CD14-positive monocyte (primary cell): ENCODE measurements around the gene KCNQ1. TPM values are rescaled to one million over a fixed set of nuclear protein-coding genes. Genes with fewer than 3 reads are reported as not detected.
A peak's percentile ranks its signal among the peaks of the same experiment; 100 is the strongest.

Experiments used
- DNase-seq, 3 donors: peaks; one replicate each; pipeline ENCODE4 v3.0.0-alpha.2; 2011 to 2022
- H2AFZ ChIP-seq: 2 replicates; pipeline ENCODE4 v1.6.0; 2012; ENCODE audit warnings: mild to moderate bottlenecking, low read depth, low read length, inconsistent platforms; ENCODE audit not compliant: insufficient read depth, poor library complexity, severe bottlenecking
- H3K27ac ChIP-seq, 2 donors: 1 replicate in 1 of 2; 2 replicates in 1 of 2; pipeline ENCODE4 v1.5.1; 2012 to 2013; ENCODE audit warnings: low read length in 2 of 2, control low read depth in 1 of 2, inconsistent platforms in 1 of 2, low read depth in 1 of 2, mild to moderate bottlenecking in 1 of 2
- H3K27me3 ChIP-seq, 2 donors: one replicate each; pipeline versions ENCODE4 v1.6.0 to v1.6.1; 2011 to 2013; ENCODE audit warnings: low read length in 2 of 2; ENCODE audit not compliant: control insufficient read depth in 2 of 2, insufficient read depth in 2 of 2
- H3K36me3 ChIP-seq, 2 donors: replicated peaks in 1 of 2; 1 replicate in 1 of 2; 2 replicates in 1 of 2; pipeline versions ENCODE4 v1.5.1 to v1.6.1; 2012 to 2013; ENCODE audit warnings: low read length in 2 of 2, control low read depth in 1 of 2, inconsistent platforms in 1 of 2, mild to moderate bottlenecking in 1 of 2; ENCODE audit not compliant: insufficient read depth in 2 of 2, control insufficient read depth in 1 of 2
- H3K4me1 ChIP-seq, 2 donors: 1 replicate in 1 of 2; 2 replicates in 1 of 2; pipeline versions ENCODE4 v1.5.1 to v1.6.1; 2012 to 2013; ENCODE audit warnings: low read length in 2 of 2, control low read depth in 1 of 2, inconsistent platforms in 1 of 2, mild to moderate bottlenecking in 1 of 2, moderate library complexity in 1 of 2; ENCODE audit not compliant: insufficient read depth in 2 of 2, control insufficient read depth in 1 of 2
- H3K4me2 ChIP-seq: replicated peaks from 2 replicates; pipeline ENCODE3; 2012; ENCODE audit warnings: low read length, moderate library complexity, mild to moderate bottlenecking; ENCODE audit not compliant: poor library complexity, severe bottlenecking; ENCODE audit errors: extremely low read depth
- H3K4me3 ChIP-seq, 3 experiments: fragments of 200-600 bp in 1 of 3; sonication (generic) in 1 of 3; replicated peaks in 1 of 3; 1 replicate in 2 of 3; 2 replicates in 1 of 3; pipeline ENCODE4 v1.5.1; 2011 to 2013; ENCODE audit warnings: low read length in 3 of 3, mild to moderate bottlenecking in 3 of 3, control low read depth in 2 of 3, low read depth in 2 of 3, inconsistent platforms in 1 of 3, moderate library complexity in 1 of 3
- H3K79me2 ChIP-seq: 2 replicates; pipeline ENCODE4 v1.6.0; 2012; ENCODE audit warnings: mild to moderate bottlenecking, control low read depth, inconsistent platforms, low read length, moderate library complexity; ENCODE audit not compliant: insufficient read depth
- H3K9ac ChIP-seq: 2 replicates; pipeline ENCODE4 v1.6.0; 2017; ENCODE audit warnings: low read length, mild to moderate bottlenecking; ENCODE audit not compliant: insufficient read depth, poor library complexity, severe bottlenecking
- H3K9me3 ChIP-seq, 2 donors: replicated peaks in 1 of 2; 1 replicate in 1 of 2; 2 replicates in 1 of 2; pipeline versions ENCODE4 v1.5.1 to v1.6.1; 2012 to 2013; ENCODE audit warnings: low read length in 2 of 2, control low read depth in 1 of 2; ENCODE audit not compliant: control insufficient read depth in 1 of 2, insufficient read depth in 1 of 2
- H4K20me1 ChIP-seq: 2 replicates; pipeline ENCODE4 v1.6.0; 2012; ENCODE audit warnings: mild to moderate bottlenecking, low read length, control low read depth, moderate library complexity; ENCODE audit not compliant: insufficient read depth
- H3K27ac Mint-ChIP-seq, 7 donors: one replicate each; pipeline ENCODE4 v1.8.0; 2020; ENCODE audit warnings: mild to moderate bottlenecking in 7 of 7, mixed read lengths in 7 of 7, moderate library complexity in 6 of 7, inconsistent platforms in 2 of 7
- H3K27me3 Mint-ChIP-seq, 3 donors: one replicate each; pipeline ENCODE4 v1.8.0; 2021 to 2022; ENCODE audit warnings: low read depth in 3 of 3, mild to moderate bottlenecking in 3 of 3, mixed read lengths in 3 of 3, moderate library complexity in 3 of 3, inconsistent platforms in 1 of 3
- H3K36me3 Mint-ChIP-seq, 2 donors: one replicate each; pipeline ENCODE4 v1.8.0; 2020; ENCODE audit warnings: mixed read lengths in 2 of 2, inconsistent platforms in 1 of 2, mild to moderate bottlenecking in 1 of 2
- H3K4me1 Mint-ChIP-seq: one replicate; pipeline ENCODE4 v1.8.0; 2020; ENCODE audit warnings: mild to moderate bottlenecking, mixed read lengths
- H3K4me3 Mint-ChIP-seq, 2 donors: one replicate each; pipeline ENCODE4 v1.8.0; 2020; ENCODE audit warnings: mild to moderate bottlenecking in 2 of 2, mixed read lengths in 2 of 2, moderate library complexity in 1 of 2
- H3K9me3 Mint-ChIP-seq, 7 donors: one replicate each; pipeline ENCODE4 v1.8.0; 2020 to 2022; ENCODE audit warnings: mixed read lengths in 7 of 7, mild to moderate bottlenecking in 6 of 7, moderate library complexity in 6 of 7, inconsistent platforms in 2 of 7
- CTCF ChIP-seq: fragments of 200-600 bp; IDR thresholded peaks from one replicate; pipeline ENCODE4 v1.8.0; 2022; ENCODE audit warnings: antibody characterized with exemption, mild to moderate bottlenecking
- WGBS: methylation state at CpG from one replicate; pipeline ENCODE4 v1.1.5; 2013; ENCODE audit warnings: missing lambda C conversion rate; ENCODE audit not compliant: insufficient coverage; 5-methylcytosine and 5-hydroxymethylcytosine counted together
- intact Hi-C, 2 donors: fragments of 100-400 bp; cut with micrococcal nuclease; formaldehyde crosslinking; loops; one replicate each; pipeline versions ENCODE4 v1.15.0 to v1.15.1; 2023
- polyA plus RNA-seq, 3 donors: library from polyadenylated mRNA; depleted of rRNA in 1 of 3; unstranded in 2 of 3; stranded (reverse) in 1 of 3; fragments of 300-500 nt in 2 of 3; fragments of >200 nt in 1 of 3; fragmentation: Illumina TruSeq in 2 of 3; gene quantifications; 1 replicate in 2 of 3; 2 replicates in 1 of 3; pipeline ENCODE4 v1.2.3, GENCODE V29; 2012 to 2021

The KCNQ1 gene
- polyA plus RNA-seq, 3 donors: 14.9 to 31.8 (median 21.6) TPM

- Histone ChIP-seq H3K4me2 (no peak overlapping the region), H2AFZ (no peak overlapping the region), H4K20me1 (peaks cover 96% of the 10 kb centered on the region), H3K4me3 (no peak overlapping the region), H3K27ac (no peak overlapping the region), H3K79me2 (peaks cover 4% of the 10 kb centered on the region), H3K27me3 (no peaks in the 10 kb centered on the region), H3K9ac (no peak overlapping the region), H3K4me1 (no peaks in the 10 kb centered on the region), H3K36me3 (peaks cover 6 to 27% of the 10 kb centered on the region in 2 donors), H3K9me3 (no peaks in the 10 kb centered on the region)
- no peaks in the 10 kb centered on the region for H3K9me3 Mint-ChIP-seq
- peaks cover 25 to 44% of the 10 kb centered on the region in 2 donors for H3K36me3 Mint-ChIP-seq
- H3K27me3 Mint-ChIP-seq: peaks cover 0 to 1% (median 0%) of the 10 kb centered on the region in 3 donors
- TF ChIP-seq CTCF: no peak
- 94% methylated on average over 23 of the region's 24 CpGs for WGBS
- no peak overlapping the region for H3K4me3 Mint-ChIP-seq
- no peaks in the 10 kb centered on the region for H3K4me1 Mint-ChIP-seq
- intact Hi-C loops: no loop called here
- peak in 1 of 3 donors; percentile 1 for DNase-seq
- no peak overlapping the region for H3K27ac Mint-ChIP-seq
Measured at GRCh38 chr11:2518111-2518982, 73.5 kb downstream of the KCNQ1 start.

GRCh38 chr11:2518983-2519340, 74.2 kb downstream of the KCNQ1 start:
- no peak overlapping the region for H3K4me3 Mint-ChIP-seq
- H3K9me3 ChIP-seq: no peaks in the 10 kb centered on the region
- no peaks in the 10 kb centered on the region for H3K9me3 Mint-ChIP-seq
- peak in 1 of 3 donors; percentile 0 for DNase-seq
- H3K79me2 ChIP-seq: no peaks in the 10 kb centered on the region
- no peak overlapping the region for H3K4me2 ChIP-seq
- H3K36me3 ChIP-seq: peaks cover 6 to 27% of the 10 kb centered on the region in 2 donors
- H3K4me3 ChIP-seq: no peak overlapping the region
- H3K27me3 ChIP-seq: no peaks in the 10 kb centered on the region
- H3K27me3 Mint-ChIP-seq: peaks cover 0 to 1% (median 0%) of the 10 kb centered on the region in 3 donors
- peaks cover 3% of the 10 kb centered on the region for H3K4me1 Mint-ChIP-seq
- H3K9ac ChIP-seq: no peak overlapping the region
- no peak overlapping the region for H2AFZ ChIP-seq
- intact Hi-C loops: no loop called here
- peaks cover 28 to 50% of the 10 kb centered on the region in 2 donors for H3K36me3 Mint-ChIP-seq
- H3K27ac Mint-ChIP-seq: no peak overlapping the region
- peaks cover 0 to 1% of the 10 kb centered on the region in 2 donors for H3K4me1 ChIP-seq
- no CpG with 5 or more reads among the region's 8 CpGs for WGBS
- TF ChIP-seq CTCF: no peak
- no peak overlapping the region for H3K27ac ChIP-seq
- H4K20me1 ChIP-seq: peaks cover 95% of the 10 kb centered on the region
